GM21381 (cell line): ENCODE data around the gene NDUFS7.

ENCODE experiments used
- ATAC-seq: cut with Tn5 transposase; IDR thresholded peaks from one replicate; pipeline ENCODE4 v1.9.1; 2021; ENCODE audit warnings: mild to moderate bottlenecking, moderate library complexity; ENCODE audit not compliant: unreplicated experiment

Gene NDUFS7

DNA sequence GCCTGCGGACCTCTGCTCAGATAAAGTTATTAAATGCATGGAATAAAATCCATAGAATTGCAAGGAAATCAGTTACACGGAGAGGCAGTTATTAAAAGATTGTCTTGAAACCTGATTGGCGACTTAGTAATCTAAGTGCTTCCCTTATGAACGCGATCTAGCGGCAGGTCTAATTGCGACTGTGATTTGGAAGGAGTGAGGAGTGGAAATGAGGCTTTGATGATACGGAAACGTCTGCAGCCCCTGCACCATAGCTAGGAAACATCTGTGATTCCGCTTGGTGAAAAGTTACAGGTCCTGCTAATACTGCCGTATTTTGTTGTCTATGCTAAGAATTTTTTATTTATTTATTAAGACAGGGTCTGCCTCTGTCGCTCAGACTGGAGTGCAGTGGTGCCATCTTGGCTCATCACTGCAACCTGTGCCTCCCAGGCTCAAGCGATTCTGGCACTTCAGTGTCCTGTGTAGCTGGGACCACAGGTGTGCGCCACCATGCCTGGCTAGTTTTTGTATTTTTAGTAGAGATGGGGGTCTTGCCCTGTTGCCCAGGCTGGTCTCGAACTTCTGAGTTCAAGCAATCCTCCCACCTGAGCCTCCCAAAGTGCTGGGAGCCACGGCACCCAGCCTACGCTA is 887 bp downstream of the NDUFS7 start:
- ATAC-seq, result no peak

DNA sequence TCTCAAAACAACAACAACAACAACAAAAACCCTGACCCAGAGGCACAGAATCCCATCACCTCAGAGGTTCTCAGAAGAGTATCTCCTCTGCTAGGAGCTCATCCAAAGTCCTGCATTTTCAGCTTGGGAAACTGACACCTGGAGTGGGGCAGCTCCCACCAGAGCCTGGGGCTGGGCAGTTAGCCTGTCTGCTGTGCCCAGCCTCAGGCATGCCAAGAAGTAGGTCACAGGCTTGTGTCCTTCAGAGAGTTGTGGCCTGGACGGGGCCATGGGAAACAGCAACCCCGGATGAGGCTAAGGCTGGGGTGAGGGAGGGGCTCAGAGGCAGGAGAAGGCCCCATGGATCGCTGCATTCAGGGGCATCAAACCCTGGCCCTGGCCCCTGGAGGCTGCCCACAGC is 2.1 kb downstream of the NDUFS7 start:
- no peak for ATAC-seq

- ATAC-seq, result no peak
These were observed 3.4 kb downstream of the NDUFS7 start for GRCh38 chr19:1386945-1387683.

DNA sequence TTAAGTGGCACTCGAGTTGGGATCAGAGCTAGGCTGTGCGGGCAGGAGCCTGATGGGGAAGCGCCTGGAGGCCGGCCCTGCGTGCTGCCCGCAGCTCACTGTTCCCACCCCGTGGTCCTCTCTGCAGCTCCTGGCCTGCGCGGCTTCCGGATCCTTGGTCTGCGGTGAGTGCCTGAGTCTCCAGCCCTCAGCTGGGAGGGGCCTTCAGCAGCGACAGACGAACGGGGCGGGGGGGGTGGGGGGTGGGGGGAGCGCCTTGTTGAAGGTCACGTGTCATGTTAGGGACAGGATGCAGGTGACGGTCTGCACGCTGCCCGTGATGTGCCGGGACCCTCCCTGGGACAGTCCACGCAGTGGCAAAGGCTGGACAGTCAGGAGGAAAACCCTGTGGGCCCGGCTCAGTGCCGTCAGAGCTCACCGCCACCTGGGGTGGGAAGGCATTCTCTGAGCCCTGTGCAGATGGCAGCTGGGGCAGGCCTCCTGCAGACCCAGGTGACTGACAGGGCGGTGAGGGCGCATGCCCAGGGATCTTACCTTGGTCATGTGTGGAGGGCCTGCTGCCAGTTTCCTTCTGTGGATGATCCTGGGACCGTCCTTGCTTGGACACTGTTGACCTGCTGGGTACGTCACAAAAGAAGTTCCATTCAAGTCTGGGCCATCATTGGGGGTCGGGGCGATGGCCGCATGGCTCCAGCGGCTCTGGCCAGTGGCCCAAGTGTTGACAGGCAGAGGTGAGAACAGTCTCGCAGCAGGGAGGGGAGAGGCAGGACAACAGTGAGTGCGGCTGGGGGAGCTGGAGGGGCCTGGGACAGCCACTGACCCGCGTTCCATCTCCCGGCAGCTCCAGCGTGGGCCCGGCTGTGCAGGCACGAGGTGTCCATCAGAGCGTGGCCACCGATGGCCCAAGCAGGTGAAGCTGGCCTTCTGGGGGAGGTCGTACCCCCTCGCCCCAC is 4.3 kb downstream of the NDUFS7 start:
- ATAC-seq, result no peak

DNA sequence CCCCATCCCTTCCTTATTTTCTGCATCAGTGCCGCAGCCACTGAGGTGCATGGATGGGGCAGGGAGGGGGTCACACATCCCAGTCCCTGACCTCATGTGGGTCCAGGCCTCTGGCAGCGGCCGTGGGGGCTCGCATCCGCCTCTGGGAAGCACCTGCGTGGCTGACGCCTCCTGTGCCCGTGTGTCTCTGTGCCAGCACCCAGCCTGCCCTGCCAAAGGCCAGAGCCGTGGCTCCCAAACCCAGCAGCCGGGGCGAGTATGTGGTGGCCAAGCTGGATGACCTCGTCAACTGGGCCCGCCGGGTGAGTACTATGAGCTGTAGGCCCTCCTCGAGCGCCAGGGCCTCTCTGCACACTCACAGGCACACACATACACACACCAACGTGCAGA is 4.9 kb downstream of the NDUFS7 start:
- no peak for ATAC-seq

DNA sequence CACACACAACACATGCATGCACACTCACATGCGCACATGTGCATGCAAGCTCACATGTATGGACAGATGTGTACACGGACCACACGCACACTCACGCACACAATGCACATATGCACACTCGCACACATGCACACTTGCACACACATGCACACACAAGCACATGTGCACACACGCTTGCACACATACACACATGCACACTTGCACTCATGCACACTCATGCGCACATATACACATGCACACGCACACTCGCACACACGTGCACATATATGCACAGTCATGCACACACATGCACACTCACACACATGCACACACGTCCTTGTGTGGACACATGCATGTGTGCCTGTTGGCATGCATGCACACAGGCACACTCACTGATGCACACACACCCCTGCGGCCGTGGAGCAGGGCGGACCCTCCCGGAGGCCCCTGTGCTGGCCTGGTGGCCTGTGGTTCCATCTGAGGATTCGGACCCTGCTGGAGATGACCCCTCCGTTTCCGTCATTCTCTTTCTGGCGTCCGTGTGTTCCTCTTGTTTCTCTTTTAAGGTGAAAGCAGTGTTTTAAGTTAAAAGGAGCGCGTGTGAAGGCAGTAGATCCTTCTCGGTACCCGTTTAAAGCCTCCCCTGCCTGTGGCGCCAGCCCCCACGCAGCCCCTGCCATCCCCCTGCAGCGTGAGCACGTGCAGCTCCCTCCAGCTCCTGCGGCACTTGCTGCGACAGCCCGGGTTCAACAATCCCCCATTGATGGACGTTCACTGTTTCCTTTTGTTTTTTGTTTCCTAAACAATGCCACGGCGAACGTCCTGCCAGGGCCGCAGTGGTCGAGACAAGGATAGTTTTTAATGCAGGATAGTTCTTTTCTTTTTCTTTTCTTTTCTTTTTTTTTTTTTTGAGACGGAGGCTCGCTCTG is 5.6 kb downstream of the NDUFS7 start:
- no peak for ATAC-seq

DNA sequence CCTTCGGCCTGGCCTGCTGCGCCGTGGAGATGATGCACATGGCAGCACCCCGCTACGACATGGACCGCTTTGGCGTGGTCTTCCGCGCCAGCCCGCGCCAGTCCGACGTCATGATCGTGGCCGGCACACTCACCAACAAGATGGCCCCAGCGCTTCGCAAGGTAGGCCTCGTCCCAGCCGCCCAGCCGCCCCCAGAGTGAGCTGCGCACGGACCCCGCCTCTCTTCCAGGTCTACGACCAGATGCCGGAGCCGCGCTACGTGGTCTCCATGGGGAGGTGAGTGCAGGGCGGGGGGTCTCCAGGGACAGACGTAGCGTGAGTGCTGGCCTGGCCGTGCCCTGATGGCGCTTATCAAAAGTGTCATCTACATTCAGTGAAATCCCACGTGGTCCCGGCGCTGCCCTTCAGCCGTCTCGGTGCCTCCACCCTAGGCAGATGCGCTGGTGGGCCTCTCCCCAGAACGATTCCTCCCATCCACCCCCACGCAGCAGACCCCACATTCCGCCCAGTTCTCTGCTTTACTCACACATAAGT is 7.2 kb downstream of the NDUFS7 start:
- no peak for ATAC-seq

GRCh38 chr19:1392407-1392806 is 8.7 kb downstream of the NDUFS7 start:
- ATAC-seq, result no peak

DNA sequence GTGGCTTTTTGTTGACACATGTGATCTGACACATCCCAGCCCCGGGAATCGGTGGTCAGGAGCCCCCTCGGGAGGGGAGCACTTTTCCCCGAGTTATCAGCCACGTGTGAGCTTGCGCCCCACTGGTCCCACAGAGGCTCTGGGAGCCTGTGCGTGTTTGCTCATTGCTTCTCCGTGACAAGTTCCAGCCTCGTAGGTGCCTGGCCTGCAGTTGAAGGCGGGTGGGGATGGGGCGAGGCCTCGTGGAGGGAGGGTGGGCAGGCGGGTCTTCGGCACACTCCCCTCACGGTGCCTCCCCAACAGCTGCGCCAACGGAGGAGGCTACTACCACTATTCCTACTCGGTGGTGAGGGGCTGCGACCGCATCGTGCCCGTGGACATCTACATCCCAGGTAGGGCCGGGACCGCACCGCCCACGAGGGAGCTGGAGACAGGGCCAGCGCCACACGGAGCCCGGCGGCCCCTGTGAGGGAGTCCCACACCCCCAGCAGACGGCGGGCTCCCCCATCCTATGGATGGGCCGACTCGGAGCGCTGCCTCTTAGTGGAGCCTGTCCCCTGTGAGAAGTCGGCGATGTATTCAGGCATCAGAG is 9.3 kb downstream of the NDUFS7 start:
- ATAC-seq, result no peak

DNA sequence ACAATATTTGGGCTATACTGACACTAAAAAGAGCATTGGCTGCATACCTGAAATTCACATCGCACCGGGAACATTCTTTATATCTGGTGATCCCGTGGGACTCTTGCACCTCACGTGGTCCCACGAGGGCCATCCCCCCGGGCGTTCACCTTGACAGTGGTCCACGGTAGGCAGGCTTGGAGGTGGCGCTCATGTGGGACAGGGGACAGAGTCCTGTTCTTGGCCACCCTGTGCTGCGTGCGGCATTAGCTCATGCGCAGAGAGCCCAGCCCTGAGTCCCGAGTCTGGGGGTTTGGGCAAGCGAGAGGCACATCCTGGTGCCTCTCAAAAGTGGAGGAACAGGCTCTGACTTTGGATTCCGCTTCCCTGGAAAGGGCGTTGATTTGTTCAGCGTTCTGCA is 10.1 kb downstream of the NDUFS7 start:
- ATAC-seq, result no peak

DNA sequence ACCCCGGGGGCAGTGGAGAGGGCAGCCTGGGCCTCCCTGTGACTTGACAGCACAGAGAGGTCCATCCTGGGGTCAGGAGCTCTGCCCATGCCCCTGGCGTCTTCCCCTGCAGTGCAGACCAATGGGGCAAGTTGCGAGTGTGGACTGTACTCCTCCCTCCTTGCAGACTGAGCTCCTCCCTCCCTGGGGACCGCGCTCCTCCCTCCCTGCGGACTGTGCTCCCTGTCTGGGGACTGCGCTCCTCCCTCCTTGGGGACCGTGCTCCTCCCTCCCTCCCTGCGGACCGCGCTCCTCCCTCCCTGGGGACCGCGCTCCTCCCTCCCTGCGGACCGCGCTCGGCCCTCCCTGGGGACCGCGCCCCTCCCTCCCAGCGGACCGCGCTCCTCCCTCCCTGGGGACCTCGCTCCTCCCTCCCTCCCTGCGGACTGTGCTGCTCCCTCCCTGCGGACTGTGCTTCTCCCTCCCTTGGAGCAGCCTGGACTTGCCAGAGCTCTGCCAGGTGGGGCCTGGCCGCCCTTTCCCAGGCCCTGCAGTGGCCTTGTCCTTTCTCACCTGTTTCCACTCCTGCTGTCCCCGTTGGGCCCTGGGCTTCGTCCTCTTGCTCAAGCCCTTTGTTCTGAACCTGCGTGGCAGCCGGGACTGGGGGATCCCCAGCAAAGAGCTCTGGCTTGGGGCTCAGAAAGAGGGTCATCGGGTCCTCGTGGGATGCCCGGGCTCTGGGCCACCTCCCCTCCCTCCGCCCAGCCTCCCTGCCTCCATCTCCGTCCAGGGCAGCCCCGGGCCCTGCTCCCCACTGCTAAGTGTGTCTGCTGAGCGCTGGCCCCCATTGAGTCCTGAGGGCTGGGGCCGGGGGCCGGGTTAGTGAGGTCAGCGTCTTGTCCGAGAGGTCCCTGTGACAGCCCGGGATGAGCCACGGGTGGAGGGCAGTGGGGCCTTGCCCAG is 10.8 kb downstream of the NDUFS7 start:
- ATAC-seq, result no peak

GRCh38 chr19:1395194-1396018 is 11.7 kb downstream of the NDUFS7 start:
- no peak for ATAC-seq

- ATAC-seq, result no peak
These were observed 12.5 kb downstream of the NDUFS7 start for GRCh38 chr19:1396019-1396767.

DNA sequence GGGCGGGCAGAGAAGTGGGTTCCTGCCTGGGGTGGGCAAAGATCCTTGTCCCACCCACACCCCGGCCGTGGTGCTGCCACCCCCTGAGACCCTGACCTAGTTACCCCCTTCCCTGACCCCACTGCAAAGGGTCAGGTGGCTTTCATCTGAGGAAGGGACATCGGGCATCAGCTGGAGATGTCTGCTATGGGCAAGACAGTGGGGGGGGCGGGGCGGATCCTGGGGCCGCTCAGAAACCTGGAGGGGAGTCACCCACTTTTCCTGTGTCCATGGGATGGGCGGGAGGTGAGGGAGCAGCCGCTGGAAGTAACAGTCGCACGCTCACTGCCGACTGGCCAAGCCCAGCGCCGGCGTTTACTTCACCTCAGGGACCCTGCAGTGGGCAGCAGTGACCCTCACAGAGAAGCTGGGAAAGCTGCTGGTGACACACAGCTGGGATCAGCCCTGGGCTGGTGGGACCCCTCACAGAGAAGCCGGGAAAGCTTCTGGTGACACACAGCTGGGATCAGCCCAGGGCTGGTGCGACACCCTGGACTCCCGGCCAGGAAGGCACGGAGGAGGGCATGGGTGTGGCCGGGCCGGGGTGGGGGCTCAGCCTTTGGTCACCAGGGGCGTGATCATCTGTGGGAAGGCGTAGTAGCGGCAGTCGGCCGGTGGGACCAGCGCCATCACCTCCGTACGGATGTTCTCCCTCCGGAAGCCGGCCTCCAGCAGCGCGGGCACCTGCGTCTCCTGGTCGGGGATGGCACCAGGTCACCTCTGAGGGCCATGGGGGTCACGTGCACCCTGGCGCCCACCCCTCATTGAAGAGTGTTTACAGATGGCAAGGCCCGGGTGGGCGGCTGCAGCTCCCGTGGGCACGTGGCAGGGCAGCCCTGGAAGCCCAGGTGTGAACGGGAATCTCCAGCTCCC is 13.3 kb downstream of the NDUFS7 start:
- ATAC-seq, result no peak

- no peak for ATAC-seq
These were observed 14.1 kb downstream of the NDUFS7 start for GRCh38 chr19:1397838-1398237.

DNA sequence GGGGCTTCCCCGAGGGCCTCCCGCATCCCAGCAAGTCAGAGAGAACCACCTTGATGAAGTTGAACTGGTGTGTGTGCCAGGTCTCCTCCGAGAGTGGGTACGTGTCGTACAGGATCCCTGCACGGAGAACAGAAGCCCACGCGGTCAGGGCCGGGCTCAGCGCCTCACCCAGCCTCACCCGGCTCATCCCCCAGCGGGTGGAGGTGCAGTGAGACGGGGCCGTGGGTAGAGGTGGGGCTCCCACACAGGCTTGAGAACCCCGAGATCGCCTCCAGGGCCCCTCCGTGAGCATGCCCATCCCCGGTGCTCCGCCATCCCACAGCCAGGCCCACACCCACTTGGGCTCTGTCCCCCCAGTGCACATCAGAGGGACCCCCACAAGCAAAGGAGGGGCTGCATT is 15.4 kb downstream of the NDUFS7 start:
- no peak for ATAC-seq
